ENCODE data around the gene MVB12A.

DNA sequence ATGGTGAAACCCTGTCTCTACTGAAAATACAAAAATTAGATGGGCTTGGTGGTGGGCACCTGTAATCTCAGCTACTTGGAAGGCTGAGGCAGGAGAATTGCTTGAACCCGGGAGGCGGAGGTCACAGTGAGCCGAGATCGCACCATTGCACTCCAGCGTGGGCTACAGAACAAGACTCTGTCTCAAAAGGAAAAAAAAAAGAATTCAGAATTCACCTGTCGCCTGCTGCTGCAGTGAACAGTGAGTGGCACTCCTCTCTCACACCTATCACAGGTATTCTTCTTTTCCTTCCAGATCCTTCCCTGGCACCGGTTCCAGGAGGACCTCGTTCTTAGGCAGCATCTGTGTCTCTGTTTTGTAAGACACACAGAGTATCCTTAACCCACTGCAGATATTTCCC lies 5.8 kb upstream of the MVB12A start:
- TF ChIP-seq, protein P1, sequence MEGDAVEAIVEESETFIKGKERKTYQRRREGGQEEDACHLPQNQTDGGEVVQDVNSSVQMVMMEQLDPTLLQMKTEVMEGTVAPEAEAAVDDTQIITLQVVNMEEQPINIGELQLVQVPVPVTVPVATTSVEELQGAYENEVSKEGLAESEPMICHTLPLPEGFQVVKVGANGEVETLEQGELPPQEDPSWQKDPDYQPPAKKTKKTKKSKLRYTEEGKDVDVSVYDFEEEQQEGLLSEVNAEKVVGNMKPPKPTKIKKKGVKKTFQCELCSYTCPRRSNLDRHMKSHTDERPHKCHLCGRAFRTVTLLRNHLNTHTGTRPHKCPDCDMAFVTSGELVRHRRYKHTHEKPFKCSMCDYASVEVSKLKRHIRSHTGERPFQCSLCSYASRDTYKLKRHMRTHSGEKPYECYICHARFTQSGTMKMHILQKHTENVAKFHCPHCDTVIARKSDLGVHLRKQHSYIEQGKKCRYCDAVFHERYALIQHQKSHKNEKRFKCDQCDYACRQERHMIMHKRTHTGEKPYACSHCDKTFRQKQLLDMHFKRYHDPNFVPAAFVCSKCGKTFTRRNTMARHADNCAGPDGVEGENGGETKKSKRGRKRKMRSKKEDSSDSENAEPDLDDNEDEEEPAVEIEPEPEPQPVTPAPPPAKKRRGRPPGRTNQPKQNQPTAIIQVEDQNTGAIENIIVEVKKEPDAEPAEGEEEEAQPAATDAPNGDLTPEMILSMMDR (IDR thresholded peaks at IDR 0.05; ENCODE audit: insufficient read depth, low read length, poor library complexity, severe bottlenecking): no peak
- no peak for TF ChIP-seq EZH2phosphoT487 (conservative IDR thresholded peaks at IDR 0.05; ENCODE audit: low read length)

Data from SU-DHL-6 (cell line).